Iris pigment epithelial cell (primary cell): ENCODE data around the gene NFKBIA.
"Not testable (repeated sequence)": the region's sequence is repeated elsewhere in the genome, so short reads cannot be mapped to it uniquely, and the experiment has no call there.

ENCODE experiments used
- DNase-seq: peaks from one replicate; pipeline ENCODE4 v3.0.0-alpha.2; 2011; ENCODE audit warnings: low read depth

Gene NFKBIA

DNA sequence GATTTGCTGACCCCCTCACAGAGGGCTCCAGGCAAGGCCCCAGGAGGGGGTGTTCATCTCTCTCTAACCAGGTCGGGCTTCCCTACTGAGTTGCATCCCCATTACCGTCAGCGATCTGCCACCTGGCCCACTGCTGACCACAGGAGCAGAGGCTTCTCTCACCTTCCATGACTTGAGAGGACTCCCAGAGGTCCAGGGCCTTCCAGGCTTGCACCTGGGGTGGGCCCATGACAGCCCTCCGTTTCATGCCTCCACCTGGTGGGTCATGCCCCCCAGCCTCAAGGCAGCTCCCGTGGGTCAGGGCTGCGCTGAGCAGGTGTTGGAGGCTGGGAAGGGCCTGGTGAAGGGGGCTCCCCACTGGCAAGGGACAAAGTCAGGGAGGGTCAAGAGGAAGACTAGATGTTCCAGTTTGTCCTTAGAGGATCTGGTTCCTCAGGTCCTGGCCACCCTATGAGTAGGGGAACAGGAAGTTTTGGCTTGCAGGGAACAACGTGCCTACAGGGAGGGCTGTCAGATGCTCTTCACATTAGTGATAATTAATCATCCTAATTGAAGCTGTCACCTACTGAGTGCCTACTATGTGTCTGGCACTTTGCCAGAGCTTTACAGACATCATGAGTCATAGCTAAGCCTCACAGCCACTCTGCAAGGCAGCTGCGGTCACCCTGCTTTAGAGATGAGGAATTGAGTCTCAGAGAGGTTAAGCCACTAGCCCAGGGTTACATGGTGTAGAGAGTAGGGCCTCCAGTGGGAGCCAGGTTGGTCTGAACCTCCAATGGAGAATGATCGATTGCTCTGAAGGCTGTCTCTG is 13.8 kb downstream of the NFKBIA start:
- DNase-seq = peak; percentile 65

DNA sequence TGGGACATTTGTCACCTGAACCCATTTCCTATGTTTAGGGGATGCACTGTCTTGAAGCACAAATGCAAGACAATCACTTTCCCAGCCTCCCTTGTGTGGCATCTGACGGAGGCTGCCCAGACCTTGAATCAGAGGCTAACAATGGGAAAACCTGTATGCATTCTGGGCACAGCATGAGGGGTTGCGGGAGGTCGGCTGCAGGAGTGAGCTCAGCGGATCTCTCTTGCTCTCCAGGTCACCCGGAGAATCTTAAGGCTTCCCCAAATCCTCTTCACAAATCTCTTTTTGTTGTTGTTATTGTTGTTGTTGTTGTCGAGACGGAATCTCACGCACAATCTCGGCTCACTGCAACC is 15.3 kb downstream of the NFKBIA start:
- no peak for DNase-seq

DNA sequence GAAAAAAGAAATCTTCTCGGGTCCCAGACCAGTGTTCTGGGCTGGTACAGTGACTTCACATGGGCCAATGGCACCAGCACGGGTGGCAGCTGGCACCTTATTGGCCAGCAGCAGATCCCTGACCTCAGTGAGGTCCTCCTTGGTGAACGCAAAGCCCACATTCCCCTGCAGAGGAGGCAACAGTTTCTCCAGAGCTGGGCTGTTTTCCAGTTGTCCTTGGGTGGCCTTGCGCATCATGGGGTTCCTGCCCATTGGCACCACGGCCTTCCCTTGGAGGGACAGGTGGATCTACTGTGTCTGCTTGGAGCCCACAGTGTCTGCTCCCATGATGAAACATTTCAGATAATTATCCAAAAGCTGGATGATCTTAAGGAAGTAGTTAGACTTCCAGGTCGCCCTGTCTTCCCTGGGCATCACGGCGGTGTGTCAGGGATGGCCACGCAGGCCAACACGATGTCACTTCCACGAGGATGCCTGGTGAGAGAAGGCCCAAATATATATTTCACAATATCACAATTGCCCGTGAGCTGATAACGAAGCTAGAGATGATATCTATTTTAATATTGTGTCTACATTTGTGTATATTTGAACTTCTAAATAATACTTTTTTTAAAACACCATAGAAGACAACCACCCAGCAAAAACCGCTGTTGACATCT is 15.8 kb downstream of the NFKBIA start:
- no peak for DNase-seq

DNA sequence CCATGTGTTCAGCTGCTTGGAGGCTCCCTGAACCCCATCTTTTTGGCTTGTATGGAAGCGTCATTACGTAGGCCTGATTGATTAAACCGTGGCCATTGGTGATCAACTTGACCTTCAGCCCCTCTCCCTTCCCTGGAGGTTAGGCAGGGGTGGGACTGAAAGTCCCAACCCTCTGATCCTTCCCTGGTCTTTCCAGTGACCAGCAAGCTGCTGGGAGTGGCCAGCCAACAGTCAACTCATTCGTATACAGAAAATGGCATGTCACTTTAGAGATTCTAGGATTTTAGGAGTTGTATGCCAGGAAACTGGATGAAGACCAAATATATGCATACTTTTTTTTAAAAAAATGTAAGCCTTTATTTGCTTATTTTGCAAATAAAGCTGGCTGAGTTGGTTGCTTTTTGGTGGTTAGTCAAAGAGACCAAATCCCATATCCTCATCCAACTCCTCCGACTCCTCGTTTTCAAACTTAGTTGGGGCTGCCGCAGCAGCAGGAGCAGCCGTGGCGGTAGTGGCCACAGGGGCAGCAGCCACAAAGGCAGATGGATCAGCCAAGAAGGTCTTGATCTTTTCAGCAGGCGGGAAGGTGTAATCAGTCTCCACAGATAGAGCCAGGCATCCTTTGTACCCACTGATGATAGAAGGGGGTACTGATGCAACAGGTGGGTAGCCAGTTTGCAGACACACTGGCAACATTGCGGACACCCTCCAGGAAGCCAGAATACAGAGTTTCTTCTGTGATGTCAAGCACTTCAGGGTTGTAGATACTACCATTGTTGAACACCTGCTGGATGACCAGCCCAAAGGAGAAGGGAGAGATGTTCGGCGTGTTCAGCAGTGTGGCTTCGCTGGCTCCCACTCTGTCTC is 16.6 kb downstream of the NFKBIA start:
- DNase-seq = no peak

DNA sequence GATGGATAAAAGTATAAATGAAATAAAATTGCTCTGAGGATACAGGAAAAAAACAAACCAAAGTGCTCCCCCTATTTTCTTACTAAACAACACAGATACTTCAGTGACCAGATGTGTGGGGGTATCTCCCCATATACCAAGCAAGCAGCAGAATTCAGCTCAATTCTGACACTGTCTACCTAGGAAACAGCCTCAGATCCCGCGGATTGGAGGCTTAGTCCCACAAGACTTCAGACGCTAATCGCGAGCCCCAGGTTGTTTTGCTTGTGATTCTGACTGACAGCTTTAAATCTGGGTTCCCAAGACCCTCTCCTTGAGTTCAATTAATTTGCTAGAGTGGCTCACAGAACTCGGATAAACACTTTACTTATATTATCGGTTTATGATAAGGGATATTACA is 17.3 kb downstream of the NFKBIA start:
- no peak for DNase-seq

DNA sequence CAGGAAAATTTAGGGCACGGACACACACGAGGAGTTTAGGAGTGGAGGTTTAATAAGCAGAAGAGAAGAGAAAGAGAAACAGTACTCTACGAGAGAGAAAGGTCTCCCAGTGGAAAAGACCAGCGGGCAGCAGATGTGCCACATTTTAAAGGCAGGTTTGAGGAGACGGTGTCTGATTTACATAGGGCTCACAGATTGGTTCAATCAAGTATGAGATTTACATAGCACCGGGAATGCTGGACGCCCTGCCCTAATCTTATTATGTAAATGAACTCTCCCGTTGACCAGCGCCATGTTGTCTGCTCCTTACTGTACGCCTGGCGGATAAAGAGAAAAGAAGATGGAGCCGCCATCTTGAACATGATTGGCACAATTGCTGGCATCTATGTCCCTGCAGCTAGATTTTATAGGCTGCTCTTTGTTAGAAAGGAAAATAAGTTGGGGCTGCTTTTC is 17.9 kb downstream of the NFKBIA start:
- peak; percentile 61 for DNase-seq

DNA sequence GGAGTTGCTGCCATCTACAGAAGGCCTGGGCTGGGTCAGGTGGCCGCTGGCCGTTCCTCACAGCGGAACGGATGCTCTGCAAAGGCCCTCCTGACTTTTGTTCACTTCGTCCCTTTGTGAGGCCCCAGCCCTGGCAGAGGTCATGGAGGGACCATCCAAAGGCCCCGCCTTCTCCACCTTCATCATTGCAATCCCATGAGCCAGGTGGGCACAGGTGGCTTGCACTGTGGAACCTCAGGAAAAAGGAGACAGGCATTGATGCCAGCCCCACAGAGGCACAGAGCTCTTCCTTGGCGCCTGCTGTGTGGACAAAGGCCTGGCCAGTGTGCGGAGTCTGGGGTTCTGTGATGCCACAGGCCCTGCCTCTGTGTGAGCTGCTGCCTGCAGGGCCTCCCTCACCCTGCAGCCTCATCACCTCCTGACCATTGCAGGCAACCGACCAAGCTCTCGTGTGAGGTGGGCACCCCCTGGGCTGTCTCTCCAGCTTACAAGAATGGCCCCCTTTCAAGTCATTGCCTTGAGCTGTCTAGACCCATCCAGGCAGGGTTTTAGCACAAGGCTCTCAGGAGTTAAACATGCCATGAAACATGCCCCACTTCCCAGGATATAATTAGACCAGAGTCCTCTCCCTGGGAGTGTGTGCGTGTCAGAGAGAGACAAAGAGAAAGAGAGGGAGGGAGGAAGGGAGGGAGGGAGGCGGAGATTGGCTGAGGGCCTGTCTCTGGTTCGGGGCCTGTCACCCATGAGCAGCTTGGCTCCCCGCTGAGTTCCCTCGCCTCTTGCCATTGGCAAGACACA is 19.3 kb downstream of the NFKBIA start:
- peak; percentile 75 for DNase-seq

DNA sequence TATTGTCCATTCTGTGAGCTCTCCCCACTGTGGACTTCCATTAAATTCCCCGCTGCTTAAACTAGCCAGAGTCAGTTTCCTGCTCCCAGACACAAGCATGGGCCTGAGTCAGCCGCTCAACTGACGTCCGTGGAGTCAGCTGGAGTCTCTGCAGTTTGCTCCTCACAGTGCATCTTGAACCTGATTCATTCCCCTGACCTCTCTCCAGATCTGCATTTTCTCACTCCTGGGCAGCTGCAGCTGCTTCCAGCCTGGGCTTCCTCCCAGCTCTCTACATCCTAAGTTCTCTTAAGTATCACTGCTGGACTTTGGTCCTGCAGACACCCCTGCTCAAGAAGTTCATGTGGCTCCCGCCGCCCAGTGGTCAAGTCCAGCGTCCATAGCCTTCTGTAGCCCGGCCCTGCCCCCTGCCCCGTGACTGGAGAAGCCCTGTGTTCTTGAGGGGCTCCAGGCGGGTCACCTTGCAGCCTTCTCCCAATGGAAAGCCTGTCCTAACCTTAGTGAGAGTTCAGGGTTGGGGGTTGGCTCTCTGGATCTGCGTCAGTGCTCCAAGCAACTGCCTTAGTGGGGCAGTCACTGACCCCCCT is 20.0 kb downstream of the NFKBIA start:
- peak; percentile 96 for DNase-seq

DNA sequence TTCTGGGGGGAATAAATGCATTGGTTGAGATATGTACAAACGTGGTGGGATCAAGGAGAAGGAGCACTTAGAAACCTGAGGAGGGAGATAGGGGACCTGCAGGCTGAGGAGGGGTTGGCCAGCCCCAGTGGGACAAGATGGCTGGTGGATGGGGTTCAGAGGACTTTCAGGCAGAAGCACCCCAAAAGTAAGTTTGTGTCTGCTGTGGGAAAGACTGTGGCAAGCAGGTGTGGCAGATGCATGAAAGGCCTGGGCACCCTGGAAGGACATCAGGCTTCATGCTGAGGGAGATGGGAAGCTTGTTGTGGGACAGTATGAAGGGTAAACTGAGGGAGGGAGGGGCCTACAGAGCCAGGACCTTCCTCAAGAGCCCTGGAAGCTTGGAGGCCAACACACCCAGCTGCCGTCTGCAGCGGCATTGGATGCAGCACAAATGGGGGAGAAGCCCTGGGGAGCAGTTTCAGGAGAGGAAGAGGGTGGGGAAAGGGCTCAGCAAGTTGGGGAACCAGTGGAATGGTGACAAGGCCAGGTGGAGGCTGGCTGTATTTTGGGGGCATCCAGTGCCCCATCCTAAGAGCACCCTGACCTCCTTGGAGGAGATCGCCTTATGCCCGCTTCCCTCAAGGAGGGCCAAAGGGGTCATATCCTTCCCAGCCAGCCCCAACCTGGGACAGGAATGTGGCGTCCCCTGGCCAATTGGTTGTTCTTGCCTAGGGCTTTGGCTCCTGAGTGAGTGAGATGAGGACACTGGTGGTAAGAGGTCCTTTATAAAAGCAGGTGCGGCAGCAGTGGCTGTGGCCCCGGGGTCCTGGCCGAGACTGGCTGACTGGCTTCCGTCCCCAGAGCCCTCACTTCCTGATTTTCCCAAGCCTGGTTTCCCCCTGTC is 20.7 kb downstream of the NFKBIA start:
- no peak for DNase-seq

DNA sequence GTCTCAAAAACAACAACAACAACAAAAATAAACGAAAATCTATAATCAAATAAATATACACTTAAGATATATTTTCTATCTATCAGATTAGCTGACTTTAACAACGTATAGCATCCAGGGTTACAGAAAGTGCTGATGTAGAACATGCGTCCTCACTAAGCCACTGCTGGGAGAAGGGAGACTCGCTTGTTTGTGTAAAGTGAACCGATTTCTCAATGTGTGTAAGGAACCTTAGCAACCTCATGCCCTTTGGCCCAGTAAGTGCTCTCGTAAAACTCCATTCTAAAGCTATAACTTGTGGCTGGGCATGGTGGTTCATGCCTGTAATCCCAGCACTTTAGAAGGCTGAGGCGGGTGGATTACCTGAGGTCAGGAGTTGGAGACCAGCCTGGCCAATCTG is 23.8 kb downstream of the NFKBIA start:
- DNase-seq = no peak

DNA sequence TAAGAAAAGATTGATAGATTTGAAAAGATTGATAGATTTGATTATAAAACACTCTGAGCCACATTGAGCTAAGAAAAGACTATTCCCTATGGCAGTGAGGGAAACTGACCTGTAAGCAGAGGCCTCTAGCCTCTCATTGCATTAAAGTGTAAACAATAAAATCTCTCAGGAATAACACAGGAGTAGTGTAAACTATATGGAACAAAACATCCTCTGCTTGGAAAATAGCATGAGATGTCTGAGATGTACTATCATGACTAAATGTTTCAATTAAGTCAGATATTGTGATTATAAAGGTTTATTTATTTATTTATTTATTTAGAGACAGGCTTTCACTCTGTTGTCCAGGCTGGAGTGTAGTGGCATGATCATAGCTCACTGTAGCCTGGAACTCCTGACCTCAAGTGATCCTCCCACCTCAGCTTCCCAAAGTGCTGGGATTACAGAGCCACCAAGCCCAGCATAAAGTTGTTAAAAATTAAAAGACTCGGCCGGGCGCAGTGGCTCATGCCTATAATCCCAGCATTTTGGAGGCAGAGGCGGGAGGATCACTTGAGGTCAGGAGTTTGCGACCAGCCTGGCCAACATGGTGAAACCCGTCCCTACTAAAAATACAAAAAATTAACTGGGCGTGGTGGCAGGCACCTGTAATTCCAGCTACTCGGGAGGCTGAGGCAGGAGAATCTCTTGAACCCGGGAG is 25.2 kb downstream of the NFKBIA start:
- not testable (repeated sequence) for DNase-seq

DNA sequence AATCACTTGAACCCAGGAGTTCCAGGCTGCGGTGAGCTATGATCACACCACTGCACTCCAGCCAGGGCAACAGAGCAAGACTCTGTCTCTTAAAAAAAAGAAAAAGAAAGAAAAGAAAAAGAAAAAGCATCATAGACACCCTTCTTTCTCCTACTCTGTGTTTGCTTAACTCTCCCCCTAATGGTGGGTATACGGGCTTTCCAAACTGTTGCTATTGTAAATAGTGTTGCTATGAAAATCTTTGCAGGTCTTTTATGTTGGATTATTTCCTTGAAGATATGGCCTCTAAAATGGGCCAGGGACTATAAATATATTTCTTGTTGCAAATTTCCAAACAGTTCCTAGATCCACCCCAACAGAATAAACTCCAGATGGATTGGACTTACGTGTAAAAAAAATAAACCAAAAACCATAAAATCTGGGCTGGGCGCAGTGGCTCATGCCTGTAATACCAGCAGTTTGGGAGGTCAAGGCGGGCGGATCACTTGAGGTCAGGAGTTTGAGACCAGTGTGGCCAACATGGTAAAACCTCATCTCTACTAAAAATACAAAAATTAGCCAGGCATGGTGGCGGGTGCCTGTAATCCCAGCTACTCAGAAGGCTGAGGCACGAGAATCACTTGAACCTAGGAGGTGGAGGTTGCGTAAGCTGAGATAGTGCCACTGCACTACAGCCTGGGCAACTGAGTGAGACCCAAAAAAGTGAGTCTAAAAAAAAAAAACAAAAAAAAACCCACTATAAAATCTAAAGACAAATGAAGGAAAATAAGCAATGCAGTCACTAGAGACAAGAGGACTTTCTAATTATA is 25.9 kb downstream of the NFKBIA start:
- no peak for DNase-seq

DNA sequence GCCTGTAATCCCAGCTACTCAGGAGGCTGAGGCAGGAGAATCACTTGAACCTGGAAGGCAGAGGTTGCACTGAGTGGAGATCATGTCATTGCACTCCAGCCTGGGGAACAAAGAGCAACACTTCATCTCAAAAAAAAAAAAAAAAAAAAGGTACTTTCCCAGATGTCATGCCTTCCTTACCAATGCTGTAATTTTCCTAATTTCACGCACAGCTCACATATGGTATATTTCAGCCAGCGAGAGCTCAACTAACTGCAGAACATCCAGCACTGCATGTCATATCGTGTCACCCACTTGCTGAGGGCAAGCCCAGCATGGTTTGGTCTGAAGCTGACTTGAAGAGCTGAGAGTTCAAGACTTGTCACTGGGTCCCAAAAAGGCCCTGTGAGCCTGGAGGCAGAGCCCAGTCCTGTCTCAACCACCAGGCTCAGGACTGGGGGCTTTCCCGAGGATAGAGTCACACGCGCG is 29.0 kb downstream of the NFKBIA start:
- DNase-seq = peak; percentile 33

DNA sequence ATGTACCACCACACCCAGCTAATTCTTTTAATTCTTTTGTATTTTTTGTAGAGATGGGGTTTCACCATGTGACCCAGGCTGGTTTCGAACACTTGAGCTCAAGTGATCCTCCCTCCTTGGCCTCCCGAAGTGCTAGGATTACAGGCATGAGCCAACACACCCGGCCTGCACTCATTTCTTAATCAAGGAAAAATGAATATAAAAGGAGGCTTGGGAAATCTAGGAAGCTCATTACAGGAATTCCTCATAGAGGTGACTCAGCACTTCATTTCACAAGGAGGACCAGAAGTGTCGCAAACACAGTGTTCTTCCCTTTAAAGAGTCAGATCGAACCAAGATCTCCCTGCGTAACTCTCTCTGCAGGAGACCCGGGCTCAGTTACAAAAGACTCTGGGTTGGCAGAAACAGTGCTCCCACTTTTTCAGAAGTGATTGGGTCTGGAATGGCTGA is 30.3 kb downstream of the NFKBIA start:
- peak; percentile 98 for DNase-seq

DNA sequence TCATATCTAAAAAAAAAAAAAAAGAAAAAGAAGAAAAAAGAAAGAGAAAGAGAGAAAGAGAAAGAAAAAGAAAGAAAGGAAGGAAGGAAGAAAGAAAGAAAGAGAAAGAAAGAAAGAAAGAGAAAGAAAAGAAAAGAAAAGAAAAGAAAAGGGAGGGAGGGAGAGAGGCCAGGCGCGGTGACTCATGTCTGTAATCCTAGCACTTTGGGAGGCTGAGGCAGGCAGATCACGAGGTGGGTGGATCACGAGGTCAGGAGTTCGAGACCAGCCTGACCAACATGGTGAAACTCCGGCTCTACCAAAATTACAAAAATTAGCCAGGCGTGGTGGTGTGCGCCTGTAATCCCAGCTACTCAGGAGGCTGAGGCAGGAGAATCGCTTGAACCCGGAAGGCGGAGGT is 31.3 kb downstream of the NFKBIA start:
- not testable (repeated sequence) for DNase-seq

DNA sequence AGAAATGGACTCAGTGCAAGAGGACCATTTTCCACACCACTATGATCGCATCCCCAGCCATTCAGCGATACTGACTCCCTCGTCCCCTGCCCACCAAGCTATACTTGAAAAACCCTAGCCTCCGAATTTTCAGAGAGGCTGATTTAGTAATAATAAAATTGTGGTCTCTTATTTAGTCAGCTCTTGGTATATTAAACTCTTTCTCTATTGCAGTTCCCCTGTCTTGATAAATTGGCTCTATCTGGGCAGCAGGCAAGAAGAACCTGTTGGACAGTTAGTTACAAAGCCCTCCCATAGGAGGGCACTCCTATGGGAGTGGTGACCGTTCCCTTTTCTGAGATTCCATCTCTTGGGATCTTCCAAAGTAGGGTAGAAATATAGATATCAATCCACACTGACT is 33.6 kb downstream of the NFKBIA start:
- DNase-seq = no peak

DNA sequence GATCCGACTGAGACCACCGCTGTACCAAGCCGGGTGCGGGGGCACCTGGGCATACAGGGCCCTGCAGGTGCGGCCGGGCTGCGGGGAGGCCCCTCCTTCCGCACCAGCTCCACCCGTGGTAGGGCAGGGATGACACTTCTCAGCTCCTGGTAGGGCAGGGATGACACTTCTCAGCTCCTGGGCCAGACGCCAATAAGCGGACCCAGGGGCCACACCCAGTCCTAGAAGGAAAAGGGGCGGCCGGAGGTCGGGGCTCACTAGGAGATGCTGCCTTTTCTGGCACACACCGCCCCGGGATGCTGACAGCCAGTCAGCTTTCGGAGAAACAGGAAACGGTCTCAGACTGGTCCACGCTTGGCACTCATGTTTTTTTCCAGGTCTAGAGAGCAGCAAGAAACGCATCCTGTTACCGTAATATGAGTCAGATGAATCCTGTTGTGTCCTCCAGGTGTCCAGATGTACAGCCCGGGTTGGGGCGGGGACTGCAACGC is 34.8 kb downstream of the NFKBIA start:
- DNase-seq = peak; percentile 43

DNA sequence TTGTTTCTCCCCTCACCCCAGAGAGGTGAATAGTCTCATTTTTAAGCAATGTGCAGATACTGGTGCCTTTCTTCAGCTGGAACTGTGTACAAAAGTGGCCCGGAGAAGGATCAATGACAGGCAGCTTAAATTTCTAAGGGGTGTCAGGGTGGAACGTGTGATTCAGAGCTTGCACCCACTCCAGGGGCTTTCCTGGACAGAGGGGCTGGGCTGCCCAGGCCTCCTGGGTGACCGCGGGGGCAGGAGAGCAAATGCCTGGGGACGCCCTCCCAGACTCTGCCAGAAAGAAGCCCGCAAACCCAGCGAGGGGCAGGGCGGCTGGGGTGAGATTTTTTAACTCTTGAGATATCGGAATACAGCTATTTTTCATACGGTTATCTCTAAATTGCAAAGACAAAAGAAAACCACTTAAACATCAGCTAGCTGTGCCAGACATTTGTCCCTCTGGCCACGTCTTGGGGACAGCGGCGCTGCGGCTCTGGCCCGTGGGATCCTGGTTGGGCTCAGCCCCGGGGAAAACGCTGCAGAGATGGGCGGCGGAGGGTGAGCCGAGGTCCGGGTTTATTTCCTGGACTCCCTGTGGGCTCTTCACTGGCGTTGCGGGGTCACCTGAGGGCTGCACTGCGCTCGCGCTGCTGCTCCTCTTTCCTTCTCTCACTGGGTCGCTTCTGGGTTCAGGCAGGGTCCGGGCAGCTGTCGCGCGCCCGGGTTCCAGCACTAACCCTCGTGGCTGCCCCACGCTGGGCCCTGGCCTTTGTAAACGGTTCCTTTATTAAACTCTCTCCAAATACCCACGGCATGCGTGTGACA is 35.8 kb downstream of the NFKBIA start:
- no peak for DNase-seq
